Myometrial cell (primary cell): Measurements from ENCODE around the gene MAGEA4. TPM values are rescaled to one million over a fixed set of nuclear protein-coding genes. Genes with fewer than 3 reads are reported as not detected.

Experiments used
- total RNA-seq: library from RNA; depleted of rRNA; stranded (reverse); fragments of >200 nt; gene quantifications from 2 replicates; pipeline ENCODE4 v1.2.3, GENCODE V29; 2015

MAGEA4 gene
- total RNA-seq = not detected in 2 replicates

GRCh38 chrX:151912780-151913179 lies at the start of gene MAGEA4:
TSS of gene MAGEA4 (plus strand) at chrX:151912889. CDS start at chrX:151923665, 10,776 bp downstream.

Other genes with a start within 250 kb of the MAGEA4 start
- not detected in 2 replicates for gene PRRG3, start 217.4 kb upstream of the MAGEA4 start, total RNA-seq
- not detected in 2 replicates for gene FATE1, start 196.9 kb upstream of the MAGEA4 start, total RNA-seq
- gene CNGA2, start 178.1 kb upstream of the MAGEA4 start, total RNA-seq = not detected in 2 replicates
- gene GABRE, start 61.8 kb downstream of the MAGEA4 start, total RNA-seq = 1.9 and 4.3 TPM in 2 replicates
- gene MAGEA10, start 225.7 kb downstream of the MAGEA4 start, total RNA-seq = not detected in 2 replicates